Amniotic epithelial cell (primary cell): ENCODE results near the gene AMZ2.

Experiments
- DNase-seq: peaks from one replicate; pipeline ENCODE4 v3.0.0-alpha.2; 2010; ENCODE audit warnings: low read depth

AMZ2 gene

GRCh38 chr17:68291836-68292688 is 44.2 kb downstream of the AMZ2 start:
- DNase-seq: peak; percentile 58

- DNase-seq: no peak
Observed at GRCh38 chr17:68292689-68293040, 44.8 kb downstream of the AMZ2 start.

- DNase-seq: no peak
Observed at GRCh38 chr17:68293490-68294195, 45.8 kb downstream of the AMZ2 start.

GRCh38 chr17:68294196-68294555 is 46.3 kb downstream of the AMZ2 start:
- peak; percentile 25 for DNase-seq

GRCh38 chr17:68294617-68295016 is 46.8 kb downstream of the AMZ2 start:
- no peak for DNase-seq

- DNase-seq: no peak
Observed at GRCh38 chr17:68295086-68295485, 47.2 kb downstream of the AMZ2 start.

GRCh38 chr17:68296217-68297191 is 48.7 kb downstream of the AMZ2 start:
- no peak for DNase-seq

GRCh38 chr17:68297195-68297594 is 49.4 kb downstream of the AMZ2 start:
- DNase-seq: no peak

GRCh38 chr17:68298601-68299000 is 50.8 kb downstream of the AMZ2 start:
- no peak for DNase-seq

- DNase-seq: no peak
Observed at GRCh38 chr17:68299817-68300216, 52.0 kb downstream of the AMZ2 start.

- no peak for DNase-seq
Observed at GRCh38 chr17:68301438-68301959, 53.7 kb downstream of the AMZ2 start.

GRCh38 chr17:68302066-68302564 is 54.3 kb downstream of the AMZ2 start:
- no peak for DNase-seq

GRCh38 chr17:68302666-68303065 is 54.8 kb downstream of the AMZ2 start:
- no peak for DNase-seq

GRCh38 chr17:68304706-68305105 is 56.9 kb downstream of the AMZ2 start:
- no peak for DNase-seq

GRCh38 chr17:68305142-68305541 is 57.3 kb downstream of the AMZ2 start:
- DNase-seq: peak; percentile 36
